Epithelial cell of proximal tubule (primary cell): ENCODE measurements around the gene ZNF565. TPM values are rescaled to one million over a fixed set of nuclear protein-coding genes. Genes with fewer than 3 reads are reported as not detected.
"Not testable (repeated sequence)": the region's sequence is repeated elsewhere in the genome, so short reads cannot be mapped to it uniquely, and the experiment has no call there.

Source experiments
- DNase-seq: peaks from one replicate; pipeline ENCODE4 v3.0.0-alpha.2; 2011; ENCODE audit warnings: low read depth
- H3K4me3 ChIP-seq: 2 replicates; pipeline ENCODE4 v1.5.1; 2011; ENCODE audit warnings: low read depth, mild to moderate bottlenecking, low read length
- CTCF ChIP-seq: conservative IDR thresholded peaks from 2 replicates; pipeline ENCODE4 v1.5.1; 2012; ENCODE audit warnings: low read depth, mild to moderate bottlenecking, low read length
- total RNA-seq: library from RNA; depleted of rRNA; stranded (reverse); fragments of >200 nt; gene quantifications from 2 replicates; pipeline ENCODE4 v1.2.3, GENCODE V29; 2015

Gene ZNF565
- total RNA-seq, 1 donor from 2014 or later = 0.98 TPM

GRCh38 chr19:36183245-36183628 is 31.2 kb downstream of the ZNF565 start:
- DNase-seq = no peak
- TF ChIP-seq CTCF = no peak
- no peak overlapping the region for H3K4me3 ChIP-seq

GRCh38 chr19:36182612-36183244 is 31.7 kb downstream of the ZNF565 start:
- H3K4me3 ChIP-seq = no peak overlapping the region
- TF ChIP-seq CTCF = no peak
- DNase-seq = no peak

GRCh38 chr19:36179077-36179476 is 35.4 kb downstream of the ZNF565 start:
- DNase-seq, H3K4me3 ChIP-seq: not testable (repeated sequence)

- not testable (repeated sequence) for DNase-seq, H3K4me3 ChIP-seq
These were observed 40.6 kb downstream of the ZNF565 start for GRCh38 chr19:36173846-36174245.

- no peak overlapping the region for H3K4me3 ChIP-seq
- no peak for DNase-seq
- TF ChIP-seq CTCF = no peak
These were observed 41.6 kb downstream of the ZNF565 start for GRCh38 chr19:36172852-36173251.

GRCh38 chr19:36169084-36169760 is 45.2 kb downstream of the ZNF565 start:
- H3K4me3 ChIP-seq = no peak overlapping the region
- no peak for DNase-seq
- no peak for TF ChIP-seq CTCF

GRCh38 chr19:36163813-36164212 is 50.7 kb downstream of the ZNF565 start:
- TF ChIP-seq CTCF = no peak
- DNase-seq = no peak
- H3K4me3 ChIP-seq = no peak overlapping the region
